GM18498 (cell line): ENCODE measurements around the gene RGP1.

Source experiments
- ATAC-seq: cut with Tn5 transposase; IDR thresholded peaks from one replicate; pipeline ENCODE4 v1.9.1; 2021; ENCODE audit warnings: mild to moderate bottlenecking, moderate library complexity; ENCODE audit not compliant: unreplicated experiment

The RGP1 gene

GRCh38 chr9:35743452-35743851 is 5.6 kb upstream of the RGP1 start:
- no peak for ATAC-seq

DNA sequence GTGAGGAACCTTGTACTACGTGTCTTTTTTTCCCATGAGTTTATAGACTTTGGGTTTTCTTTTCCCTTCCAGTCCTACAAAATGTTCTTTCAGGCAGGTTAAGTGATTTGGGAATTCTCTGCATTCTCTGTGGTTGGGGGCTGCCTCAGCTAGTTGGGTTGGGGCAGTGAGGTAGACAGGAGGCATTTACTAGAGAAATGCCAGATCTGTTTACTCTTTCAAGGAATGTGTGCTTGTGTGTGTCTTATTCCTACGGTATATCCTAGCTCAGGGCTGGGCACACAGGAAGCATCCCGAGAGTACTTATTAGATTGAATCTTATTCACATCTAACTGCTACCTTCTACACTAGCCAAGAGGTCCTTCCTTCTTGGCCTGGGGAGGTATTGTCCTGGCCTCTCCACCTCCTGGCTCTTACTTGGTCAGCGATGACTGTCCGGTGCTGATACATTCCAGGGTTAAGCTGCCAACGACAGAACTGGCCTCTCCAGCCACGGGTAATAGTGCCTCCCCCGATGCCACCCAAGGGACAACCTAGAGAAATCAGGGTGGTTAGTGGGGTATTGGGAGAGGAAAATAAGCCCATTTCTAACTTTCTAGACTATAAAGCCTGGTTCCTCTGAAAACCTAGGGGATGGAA is 5.1 kb upstream of the RGP1 start:
- no peak for ATAC-seq

- no peak for ATAC-seq
These were observed 3.5 kb upstream of the RGP1 start for GRCh38 chr9:35745569-35745968.

- no peak for ATAC-seq
These were observed 2.5 kb upstream of the RGP1 start for GRCh38 chr9:35746583-35746982.

GRCh38 chr9:35748242-35748857 is 737 bp upstream of the RGP1 start:
- no peak for ATAC-seq

DNA sequence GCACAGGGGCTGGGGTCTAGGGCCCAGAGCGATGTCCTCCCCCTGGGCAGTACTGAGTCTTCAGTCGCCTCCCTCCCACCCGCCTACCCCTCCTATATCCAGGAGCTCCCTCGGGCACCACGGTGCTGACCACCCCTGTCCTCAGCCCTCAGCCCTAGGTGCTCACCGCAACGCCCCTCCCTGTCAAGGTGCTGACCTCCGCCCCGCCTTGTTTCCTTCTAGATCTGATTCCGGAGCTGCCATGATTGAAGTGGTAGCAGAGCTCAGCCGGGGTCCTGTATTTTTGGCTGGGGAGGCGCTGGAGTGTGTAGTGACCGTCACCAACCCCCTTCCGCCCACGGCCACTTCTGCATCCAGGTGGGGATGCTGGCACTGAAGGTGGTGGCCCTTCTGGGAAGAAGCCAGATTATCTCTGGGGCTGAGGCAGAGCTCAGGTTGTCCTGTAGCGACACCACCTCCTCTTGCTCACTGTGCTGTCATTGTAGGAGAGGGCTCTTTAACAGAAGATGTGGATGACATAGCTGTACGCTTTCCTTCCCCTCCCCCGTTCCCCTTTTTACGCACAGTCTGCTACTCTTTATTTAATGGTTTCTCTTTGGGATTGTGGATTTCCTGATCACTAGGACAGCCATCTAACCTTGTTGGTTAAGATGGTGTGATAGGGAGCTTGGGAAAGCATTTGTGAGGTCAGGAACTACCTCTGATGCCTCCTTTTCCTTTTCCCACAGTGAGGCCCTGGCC is 598 bp downstream of the RGP1 start:
- ATAC-seq: peak; percentile 38

- no peak for ATAC-seq
These were observed 1.1 kb downstream of the RGP1 start for GRCh38 chr9:35750256-35750531.

GRCh38 chr9:35753466-35753865 is 4.4 kb downstream of the RGP1 start:
- no peak for ATAC-seq

DNA sequence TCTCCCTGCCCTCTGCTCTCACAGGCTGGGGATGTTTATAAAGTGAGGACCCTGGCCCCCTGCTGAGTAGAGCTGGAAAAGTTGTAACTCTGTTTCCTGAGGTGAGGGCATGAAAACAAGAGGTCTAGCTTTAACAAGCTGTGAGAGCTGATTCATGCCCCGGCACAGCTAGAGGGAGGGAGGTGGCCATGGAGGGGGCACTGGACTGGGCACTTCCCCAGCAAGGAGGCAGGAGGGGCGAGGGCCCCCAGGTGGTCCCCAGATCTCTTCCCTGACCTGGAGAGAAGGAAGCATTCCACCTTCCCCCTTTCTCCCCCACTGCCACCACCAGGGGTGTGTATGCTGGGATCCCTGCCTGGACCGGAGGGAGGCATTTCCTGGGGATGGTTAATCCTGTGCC is 5.2 kb downstream of the RGP1 start, which contains the start of gene MSMP:
TSS of gene MSMP (minus strand) at position 13 of the 400 bp plus-strand sequence. CDS start 147 bp downstream, outside the sequence.
- ATAC-seq: no peak

DNA sequence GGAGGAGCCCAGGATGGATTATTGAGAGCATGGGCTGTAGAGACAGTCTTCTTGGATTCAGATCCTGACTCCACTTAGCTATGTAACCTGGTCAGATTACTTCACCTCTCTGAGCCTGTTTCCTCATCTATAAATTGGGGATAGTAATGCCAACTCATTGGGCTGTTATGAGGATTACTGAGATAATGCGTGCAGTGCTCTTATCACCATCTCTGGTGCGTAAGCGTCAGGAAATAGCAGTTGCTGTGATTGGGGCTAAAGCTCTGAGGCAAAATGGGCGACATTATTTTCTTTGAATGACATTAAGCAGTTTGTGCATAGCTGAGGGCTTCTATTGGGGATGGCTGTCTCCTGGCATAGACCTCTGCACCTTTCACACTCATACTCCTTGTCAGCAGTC is 6.0 kb downstream of the RGP1 start:
- no peak for ATAC-seq

- ATAC-seq: peak; percentile 77
These were observed 7.5 kb downstream of the RGP1 start for GRCh38 chr9:35756275-35757225.

DNA sequence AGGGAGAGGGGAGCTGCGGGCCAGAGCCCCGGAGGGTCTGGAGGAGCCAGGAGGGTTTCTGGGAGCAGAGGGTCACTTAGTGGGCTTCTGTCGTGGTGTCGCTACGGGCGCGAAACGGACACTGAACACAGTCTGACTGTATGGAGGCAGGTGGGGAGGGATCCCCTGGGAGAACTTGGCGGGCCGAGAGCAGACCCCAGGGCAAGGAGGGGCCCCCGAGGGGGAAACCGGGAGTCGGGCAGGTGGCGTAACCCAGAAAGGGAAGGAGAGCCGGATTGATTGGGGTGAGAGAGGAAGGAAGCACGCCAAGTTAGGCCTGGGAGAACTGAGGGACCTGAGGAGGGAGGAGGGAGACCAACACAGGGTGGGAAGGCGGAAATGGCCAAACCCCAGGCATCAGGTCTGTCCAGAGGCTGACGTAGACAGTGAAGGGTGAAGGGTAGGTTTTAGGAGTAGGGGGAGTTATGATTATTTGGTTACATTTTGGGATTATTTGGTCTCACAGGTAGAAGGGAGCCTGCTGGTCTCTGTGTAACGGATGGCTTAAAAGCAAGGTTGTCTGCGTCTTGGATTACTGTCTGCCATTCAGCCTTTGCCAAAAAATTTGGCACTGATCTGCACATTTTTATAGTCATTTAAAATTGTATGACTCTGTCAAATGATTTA is 8.3 kb downstream of the RGP1 start:
- ATAC-seq: peak; percentile 46

DNA sequence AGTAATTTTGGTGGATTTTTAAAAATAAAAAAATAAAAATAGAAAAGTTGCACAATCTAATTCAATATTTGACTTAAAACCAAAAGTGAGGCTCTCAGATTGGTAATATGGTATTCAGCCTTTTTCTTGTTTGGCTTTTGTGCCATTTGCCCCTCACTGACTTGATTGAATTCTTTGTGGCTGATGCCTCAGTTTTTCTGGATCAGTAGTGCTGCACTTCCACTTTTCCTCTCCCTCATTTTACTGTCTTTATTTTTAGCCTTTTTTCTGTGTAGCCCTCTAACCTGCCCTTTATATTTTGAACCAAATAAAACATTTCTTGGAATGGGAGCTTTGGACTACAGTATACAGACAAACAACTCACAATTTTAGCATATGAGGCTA is 8.8 kb downstream of the RGP1 start:
- ATAC-seq: no peak

GRCh38 chr9:35758475-35759050 is 9.5 kb downstream of the RGP1 start:
- no peak for ATAC-seq

DNA sequence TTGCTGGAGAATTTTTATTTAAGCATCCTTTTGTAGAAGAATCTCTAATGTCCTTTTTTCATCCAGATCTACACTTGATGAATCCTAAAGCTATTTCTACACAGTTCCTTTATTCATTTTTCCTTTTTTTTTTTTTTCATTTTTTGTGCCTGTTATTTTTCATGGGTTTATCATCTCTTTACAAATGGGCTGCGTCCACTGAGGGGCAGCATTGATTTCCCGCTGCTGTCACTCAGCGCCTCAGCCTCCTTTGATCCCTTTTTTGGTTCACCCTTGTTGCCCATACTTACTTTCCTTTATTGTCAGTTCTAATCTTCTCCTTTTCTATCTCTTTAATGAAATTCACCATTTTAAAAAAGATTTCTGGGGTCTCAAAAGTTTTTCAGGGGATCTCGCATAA is 10.7 kb downstream of the RGP1 start:
- no peak for ATAC-seq

DNA sequence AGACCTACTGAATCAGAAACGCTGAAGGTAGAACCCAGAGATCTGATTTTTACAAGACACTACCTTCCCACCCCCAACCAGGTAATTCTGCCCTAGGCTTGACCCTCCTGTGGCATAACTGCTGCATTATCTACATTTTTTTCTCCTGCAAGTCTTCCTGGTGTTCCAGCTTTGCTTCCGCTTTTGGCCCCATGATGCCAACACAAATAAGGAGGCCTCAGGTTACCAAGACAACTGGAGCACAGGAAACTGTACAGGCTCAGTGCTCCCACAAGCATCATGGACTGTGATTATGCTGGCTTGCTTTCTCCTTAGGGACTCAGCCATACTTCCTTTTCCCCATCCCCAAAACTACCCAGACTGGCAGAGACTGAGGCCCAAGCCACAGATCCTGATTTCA is 11.6 kb downstream of the RGP1 start:
- ATAC-seq: no peak

- ATAC-seq: no peak
These were observed 14.1 kb downstream of the RGP1 start for GRCh38 chr9:35763181-35763580.

GRCh38 chr9:35763803-35764202 is 14.7 kb downstream of the RGP1 start:
- ATAC-seq: no peak

DNA sequence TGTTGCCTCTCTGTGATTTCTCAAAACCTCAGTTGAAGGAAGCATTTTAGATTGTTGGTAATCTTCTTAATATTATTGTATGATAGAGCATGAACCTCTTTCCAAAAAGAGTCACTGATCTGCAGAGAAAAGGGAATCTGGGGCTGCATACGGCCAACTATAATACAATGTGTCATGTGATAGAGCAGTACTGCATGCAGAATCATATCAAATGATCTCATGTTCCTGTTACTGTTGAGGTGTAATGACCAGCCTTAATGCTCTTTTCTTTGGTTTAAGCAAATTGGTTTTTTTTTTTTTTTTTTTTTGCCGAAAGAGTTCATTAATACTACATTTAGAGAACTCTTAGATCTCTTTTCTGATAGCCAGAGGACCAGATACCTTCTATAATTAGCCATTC is 17.9 kb downstream of the RGP1 start:
- no peak for ATAC-seq

DNA sequence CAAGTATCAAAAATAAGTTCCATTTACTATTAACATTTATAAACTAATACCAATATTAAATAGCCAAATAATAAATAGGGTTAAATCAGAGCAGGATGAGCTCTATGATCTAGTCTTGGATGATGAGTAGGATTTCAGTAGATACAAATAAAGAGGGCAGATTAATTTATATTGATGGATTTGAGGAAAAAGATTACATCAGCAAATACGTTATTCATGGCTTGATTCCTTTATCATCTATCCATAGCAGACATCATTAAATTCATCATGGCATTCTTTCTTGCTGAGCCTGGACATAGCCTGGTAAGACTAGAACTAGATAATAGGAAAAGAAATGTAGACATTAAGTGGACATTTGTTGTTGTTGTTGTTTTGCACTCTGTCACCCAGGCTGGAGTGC is 18.4 kb downstream of the RGP1 start:
- ATAC-seq: no peak
